ENCODE results near the gene ASTE1.

GRCh38 chr3:131009698-131010097 lies 16.9 kb downstream of the ASTE1 start:
- no peak for TF ChIP-seq CTCF (conservative IDR thresholded peaks at IDR 0.05; ENCODE audit: low read depth, low read length)
- TF ChIP-seq EZH2 (IDR thresholded peaks at IDR 0.05; ENCODE audit: borderline replicate concordance, low read depth, low read length, poor library complexity, severe bottlenecking) = no peak
